HTR-8/SVneo (cell line): ENCODE measurements around the gene NAGK.
"Not testable (repeated sequence)": the region's sequence is repeated elsewhere in the genome, so short reads cannot be mapped to it uniquely, and the experiment has no call there.

ENCODE experiments used
- DNase-seq: peaks from one replicate; pipeline ENCODE4 v3.0.0; 2011; ENCODE audit warnings: low spot score, mixed read lengths; ENCODE audit not compliant: insufficient read length
- FAIRE-seq: peaks from 2 replicates; lab custom pipeline; 2011; peaks lifted over from hg19 to GRCh38; lab: Jason Lieb, UNC

The NAGK gene

DNA sequence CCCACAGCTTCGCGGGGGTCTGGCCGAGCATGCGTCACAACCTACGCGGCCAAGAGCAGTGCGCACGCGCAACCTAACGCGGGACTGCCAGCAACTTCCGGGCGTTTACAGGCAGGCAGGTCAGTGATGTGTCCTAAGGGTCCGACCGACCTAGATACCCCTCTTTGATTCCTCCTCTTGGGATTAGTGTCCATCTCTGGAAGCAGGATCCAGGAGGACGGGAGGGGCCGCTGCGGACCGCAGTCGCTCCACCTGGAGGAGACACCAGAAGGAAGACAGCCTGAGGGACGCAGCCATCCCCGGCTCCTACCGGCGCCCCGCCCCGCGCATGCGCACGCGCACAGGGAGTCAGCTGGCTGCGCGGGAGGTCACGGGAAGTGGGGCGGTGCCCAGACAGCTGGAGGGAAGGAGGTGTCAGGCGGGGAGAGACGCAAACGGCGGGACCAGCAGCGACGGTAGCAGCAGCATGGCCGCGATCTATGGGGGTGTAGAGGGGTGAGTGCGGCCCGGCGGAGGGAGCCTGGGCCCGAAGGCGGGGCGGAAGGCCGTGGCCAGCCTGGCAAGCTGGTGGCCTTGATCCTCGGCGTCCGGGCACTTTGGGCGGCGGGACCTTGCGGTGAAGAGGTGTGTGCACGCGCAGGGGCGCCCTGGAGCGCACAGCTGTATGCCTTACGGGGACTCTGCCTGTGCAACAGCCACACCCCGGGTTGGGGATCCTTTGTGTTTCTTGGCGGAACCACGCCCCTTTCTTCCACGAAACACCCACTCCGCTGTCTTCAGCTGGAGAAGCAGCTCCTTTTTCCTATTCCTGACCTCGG, at the start of gene NAGK:
Gene NAGK (plus strand): TSS at position 431 of the 818 bp plus-strand sequence. CDS start 36 bp downstream, at position 467.
- DNase-seq (peak; percentile 99), FAIRE-seq (peak; percentile 96)

- FAIRE-seq, DNase-seq: not testable (repeated sequence)
Measured at GRCh38 chr2:71019989-71020388, 48.5 kb upstream of the NAGK start.

GRCh38 chr2:71021394-71021793, 47.1 kb upstream of the NAGK start:
- FAIRE-seq, DNase-seq: not testable (repeated sequence)

DNA sequence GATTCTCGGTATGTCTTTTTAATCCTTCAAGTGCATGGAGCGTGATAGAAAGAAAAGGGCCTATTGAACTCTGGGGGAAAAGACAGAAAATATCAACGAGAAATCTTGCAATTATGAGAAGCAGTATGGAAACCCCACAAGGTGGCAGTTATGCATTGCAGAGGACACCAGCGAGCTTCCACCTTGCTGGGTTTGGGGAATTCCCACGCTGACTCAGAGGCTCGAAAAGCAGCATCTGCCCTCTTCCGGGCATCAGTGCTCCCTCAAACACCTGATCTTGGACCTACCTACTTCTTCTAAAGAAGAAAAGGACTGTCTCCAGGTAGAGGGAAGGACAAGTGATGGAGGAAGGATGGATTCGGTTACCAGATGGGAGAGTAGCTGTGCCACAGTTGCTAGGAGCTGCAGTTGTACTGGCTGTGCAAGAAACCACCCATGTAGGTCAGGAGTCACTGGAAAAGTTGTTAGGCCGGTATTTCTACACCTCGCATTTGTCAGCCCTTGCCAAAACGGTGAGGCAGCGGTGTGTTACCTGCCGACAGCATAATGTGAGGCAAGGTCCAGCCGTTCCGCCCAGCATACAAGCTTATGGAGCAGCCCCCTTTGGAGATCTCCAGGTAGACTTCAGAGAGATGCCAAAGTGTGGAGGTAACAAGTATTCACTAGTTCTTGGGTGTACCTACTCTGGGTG, 44.8 kb upstream of the NAGK start:
- DNase-seq, FAIRE-seq: not testable (repeated sequence)

DNA sequence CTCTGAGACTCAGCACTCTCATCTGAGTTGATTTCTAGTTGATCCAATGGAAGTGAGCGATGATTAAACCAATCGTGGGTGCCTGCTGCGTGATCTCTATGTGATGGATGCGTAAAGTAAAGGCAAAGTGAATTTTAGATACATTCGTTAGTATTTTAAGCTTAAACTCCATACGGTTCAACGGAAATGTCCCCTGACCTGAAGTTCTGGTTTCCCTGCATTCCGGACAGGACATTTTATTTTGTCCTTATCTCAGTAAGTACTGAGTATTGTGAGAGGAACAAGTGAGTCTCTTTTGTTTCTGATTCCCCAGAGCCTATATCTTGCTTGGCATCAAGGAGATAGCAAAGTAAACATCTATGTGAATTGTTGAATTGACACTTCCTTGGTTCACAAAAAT, 32.2 kb upstream of the NAGK start:
- not testable (repeated sequence) for DNase-seq, FAIRE-seq

GRCh38 chr2:71042287-71042686, 26.2 kb upstream of the NAGK start:
- no peak for FAIRE-seq
- DNase-seq: no peak

DNA sequence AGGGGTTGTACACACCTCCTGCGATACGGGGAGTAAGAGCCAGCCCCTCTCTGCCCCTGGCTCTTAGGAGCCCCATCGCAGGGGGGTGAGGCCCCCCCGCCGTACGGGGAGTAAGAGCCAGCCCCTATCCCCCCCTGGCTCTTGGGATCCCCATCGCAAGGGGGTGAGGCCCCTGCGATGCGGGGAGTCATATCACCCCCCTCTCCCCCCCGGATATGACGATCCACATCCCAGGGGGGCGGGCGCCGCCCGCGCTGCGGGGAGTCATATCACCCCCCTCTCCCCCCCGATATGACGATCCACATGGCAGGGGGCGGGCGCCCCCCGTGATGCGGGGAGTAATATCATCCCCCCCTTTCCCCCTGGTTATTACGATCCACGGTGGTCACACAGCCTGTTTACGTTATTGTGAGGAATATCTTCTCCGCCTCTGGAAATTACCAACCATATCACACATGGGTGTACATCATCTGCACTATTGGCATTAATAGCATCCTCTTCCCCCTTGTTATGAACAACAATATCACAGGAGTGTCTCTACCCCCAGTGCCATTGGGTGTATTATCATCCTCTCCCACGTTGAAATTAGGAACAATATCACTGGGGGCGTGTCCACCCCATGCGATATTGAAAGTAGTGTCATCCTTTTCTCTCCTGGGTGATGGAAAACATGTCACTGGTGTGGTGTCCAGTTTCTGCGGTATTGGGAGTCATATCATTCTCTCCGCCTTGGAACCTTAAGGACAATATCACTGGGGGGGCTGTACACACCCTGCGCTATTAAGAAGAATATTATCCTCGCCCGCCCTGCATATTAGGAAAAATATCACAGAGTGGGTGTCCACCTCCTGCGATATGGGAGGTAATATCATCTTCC, 24.7 kb upstream of the NAGK start:
- DNase-seq (no peak), FAIRE-seq (no peak)

DNA sequence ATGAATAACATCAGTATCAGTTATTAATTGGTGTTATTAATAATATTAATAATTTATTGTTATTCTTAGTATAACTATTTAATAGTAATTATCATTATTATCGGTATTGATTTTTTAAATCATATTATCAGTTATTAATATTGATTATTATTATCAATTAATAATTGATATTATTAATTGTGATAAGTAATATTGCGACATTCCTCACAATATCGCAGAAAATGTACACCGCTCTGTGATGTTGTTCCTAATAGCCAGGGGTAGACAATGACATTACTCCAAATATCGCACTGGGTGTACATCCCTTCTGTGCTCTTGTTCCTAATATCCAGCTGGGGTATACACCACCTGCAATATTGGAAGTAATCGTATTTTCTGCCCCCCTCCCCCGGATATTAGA, 23.3 kb upstream of the NAGK start:
- FAIRE-seq (no peak), DNase-seq (no peak)

DNA sequence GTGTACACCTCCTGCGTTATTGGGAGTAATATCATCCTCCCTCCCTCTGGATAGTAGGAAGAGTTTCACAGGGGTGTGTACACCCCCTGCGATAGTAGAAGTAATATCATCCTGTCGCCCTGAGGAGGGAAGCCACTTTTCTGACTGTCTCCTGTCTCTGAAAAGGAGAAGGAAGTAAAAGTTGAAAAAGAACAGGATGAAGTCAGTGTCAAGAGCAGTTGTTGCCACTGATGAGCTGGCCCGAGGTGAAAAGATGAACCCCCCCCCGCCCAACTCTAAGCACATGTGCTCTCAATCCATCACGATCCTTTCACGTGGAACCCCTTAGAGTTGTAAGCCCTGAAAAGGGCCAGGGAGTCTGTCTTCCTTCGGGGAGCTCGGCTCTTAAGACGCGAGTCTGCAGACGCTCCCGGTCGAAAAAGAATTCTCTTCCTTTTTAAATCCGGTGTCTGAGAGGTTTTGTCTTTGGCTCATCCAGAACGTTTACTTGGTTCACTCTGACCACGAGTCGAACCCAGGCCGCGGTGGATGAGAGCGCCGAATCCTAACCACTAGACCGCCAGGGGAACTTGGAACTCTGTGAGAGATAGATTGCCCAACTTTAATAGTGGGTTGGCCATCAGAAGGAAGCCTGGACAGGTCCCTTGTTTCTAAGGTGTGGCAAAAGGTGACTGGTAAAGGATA, 22.4 kb upstream of the NAGK start:
- DNase-seq: no peak
- FAIRE-seq: no peak

GRCh38 chr2:71048096-71048495, 20.4 kb upstream of the NAGK start:
- DNase-seq: no peak
- no peak for FAIRE-seq

- FAIRE-seq, DNase-seq: not testable (repeated sequence)
Measured at GRCh38 chr2:71049704-71050360, 18.6 kb upstream of the NAGK start.

DNA sequence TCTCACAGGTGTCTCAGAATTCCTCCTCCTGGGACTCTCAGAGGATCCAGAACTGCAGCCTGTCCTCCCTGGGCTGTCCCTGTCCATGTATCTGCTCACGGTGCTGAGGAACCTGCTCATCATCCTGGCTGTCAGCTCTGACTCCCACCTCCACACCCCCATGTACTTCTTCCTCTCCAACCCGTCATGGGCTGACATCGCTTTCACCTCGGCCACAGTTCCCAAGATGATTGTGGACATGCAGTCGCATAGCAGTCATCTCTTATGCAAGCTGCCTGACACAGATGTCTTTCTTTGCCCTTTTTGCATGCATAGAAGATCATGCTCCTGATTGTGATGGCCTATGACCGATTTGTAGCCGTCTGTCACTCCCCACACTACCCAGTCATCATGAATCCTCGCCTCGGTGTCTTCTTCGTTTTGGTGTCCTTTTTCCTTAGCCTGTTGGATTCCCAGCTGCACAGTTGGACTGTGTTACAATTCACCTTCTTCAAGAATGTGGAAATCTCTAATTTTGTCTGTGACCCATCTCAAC, 13.2 kb upstream of the NAGK start:
- not testable (repeated sequence) for DNase-seq, FAIRE-seq

DNA sequence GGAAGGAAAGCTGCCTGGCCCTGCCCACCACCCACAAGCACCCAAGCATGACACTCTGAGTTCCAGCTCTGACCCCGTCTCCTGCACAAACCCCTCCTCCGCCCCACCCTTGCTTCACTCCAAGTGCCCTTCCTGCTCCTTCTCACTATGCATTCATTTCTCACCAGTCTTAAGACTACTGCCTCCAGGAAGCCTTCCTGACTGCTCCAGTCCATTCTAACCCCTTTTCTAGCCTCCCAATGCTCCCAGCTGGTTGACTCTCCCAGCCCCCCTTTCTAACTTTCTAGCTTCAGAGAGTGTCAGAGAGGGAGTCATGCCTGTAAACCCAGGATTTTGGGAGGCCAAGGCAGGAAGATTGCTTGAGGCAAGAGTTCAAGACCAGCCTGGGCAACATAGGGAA, 8.2 kb upstream of the NAGK start:
- FAIRE-seq (no peak), DNase-seq (no peak)

- no peak for FAIRE-seq
- no peak for DNase-seq
Measured at GRCh38 chr2:71060871-71061270, 7.6 kb upstream of the NAGK start.

DNA sequence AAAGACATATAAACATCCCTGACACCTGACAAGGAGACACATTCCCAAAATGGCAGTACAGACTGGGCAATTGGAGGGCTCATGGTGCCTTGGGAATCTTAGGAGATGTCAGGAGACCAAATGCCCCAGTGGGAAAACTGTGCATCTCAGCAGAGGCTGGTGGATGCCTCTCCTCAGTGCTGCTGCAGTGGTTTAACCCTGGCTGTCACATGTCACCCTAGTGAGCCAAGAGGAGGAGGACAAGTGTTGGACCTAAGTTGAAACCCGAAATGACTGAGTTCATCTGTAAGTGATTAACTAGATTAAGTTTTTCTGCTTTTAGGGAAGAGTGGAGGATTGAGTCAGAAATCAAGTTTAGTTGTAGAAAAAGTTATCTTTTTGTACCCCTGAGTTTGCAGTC, 5.2 kb upstream of the NAGK start:
- DNase-seq: no peak
- no peak for FAIRE-seq

- FAIRE-seq (no peak), DNase-seq (no peak)
Measured at GRCh38 chr2:71064110-71064611, 4.3 kb upstream of the NAGK start.

DNA sequence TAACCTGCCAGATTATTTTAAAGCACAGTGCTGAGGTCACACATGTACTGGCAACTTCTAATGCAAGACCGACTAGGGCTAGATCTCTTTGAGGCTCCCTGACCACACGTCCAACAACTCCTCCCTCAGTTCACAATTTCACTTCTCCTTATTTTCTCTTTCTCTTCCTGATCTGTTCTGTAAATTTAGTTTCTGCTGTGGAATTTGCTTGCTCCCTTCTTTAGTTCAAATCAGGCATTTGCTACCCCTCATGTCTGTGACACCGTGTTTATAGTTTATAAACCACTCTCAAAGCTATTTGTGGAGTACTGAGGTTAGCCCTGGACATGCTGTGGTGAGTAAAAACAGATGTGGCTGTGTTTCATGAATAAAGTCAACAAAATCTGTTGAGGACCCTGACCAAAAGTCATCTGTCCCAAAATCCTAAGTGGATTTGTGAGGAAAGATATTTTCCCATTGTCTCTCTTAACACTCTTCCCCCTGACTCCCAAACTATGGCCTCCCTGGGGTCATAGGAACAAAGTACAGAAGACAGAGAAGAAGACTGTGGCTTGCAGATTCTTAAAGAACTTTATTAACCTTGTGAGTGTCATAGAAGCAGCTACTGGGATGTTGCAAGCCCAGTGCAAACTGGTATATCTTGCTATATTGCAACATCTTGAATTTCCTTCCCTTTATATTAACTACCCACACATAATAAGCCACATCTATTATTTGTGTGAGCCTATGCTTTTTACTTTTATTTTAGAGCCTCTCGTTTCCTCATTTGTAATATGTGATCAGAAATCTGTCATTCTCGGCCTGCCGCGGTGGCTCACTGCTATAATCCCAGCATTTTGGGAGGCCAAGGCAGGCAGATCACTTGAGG, 3.5 kb upstream of the NAGK start:
- FAIRE-seq (no peak), DNase-seq (no peak)

GRCh38 chr2:71066856-71067255, 1.6 kb upstream of the NAGK start:
- FAIRE-seq (no peak), DNase-seq (no peak)
